GM18505 (cell line): Measurements from ENCODE around the gene B3GNT8.
"Not testable (repeated sequence)": the region's sequence is repeated elsewhere in the genome, so short reads cannot be mapped to it uniquely, and the experiment has no call there.

ENCODE experiments used
- ATAC-seq: cut with Tn5 transposase; IDR thresholded peaks from one replicate; pipeline ENCODE4 v1.9.1; 2021; ENCODE audit not compliant: unreplicated experiment
- POLR2A ChIP-seq: IDR thresholded peaks from 4 replicates; pipeline ENCODE4 v1.6.1; 2011; ENCODE audit warnings: borderline replicate concordance; ENCODE audit not compliant: insufficient read depth, insufficient read length; ENCODE audit errors: extremely low read depth

B3GNT8 gene

DNA sequence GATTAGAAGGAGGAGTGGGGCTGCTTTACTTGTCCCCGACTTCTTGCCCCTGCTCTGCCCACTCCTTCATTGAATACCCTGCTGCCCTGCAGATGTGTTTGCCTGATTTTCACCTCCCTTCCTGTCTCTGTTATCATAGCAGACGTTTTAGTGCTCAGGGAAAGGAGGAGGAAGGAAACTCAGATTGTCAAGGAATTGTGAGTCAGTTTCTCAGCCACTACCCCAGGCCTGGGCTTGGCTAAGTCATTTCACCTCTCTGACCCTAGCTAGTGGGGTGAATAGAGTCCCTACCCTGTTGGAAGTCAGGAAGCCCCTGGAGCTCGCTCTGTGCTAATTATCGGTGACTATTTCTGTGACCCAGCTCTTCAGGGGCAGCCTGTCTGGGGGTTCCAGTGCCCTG, 25.7 kb downstream of the B3GNT8 start:
- TF ChIP-seq POLR2A, result no peak
- ATAC-seq, result no peak

DNA sequence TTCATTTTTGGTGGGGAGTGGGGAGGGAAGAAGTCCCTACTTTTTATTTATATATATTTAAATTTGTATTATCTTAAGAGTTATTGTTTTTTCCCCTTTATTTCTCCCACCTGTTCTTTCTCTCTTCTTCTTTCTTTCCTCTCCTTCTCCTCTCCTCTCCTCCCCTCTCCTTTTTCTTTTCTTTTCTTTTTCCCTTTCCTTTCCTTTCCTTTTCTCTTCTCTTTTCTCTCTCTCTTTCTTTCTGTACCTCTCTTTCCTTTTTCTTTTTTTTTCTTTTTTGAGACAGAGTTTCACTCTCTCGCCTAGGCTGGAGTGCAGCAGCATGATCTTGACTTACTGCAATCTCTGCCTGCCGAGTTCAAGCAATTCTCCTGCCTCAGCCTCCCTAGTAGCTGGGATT, 27.6 kb downstream of the B3GNT8 start:
- TF ChIP-seq POLR2A, result no peak
- ATAC-seq, result no peak

GRCh38 chr19:41399091-41399490, 28.1 kb downstream of the B3GNT8 start:
- TF ChIP-seq POLR2A, result no peak
- ATAC-seq, result no peak

DNA sequence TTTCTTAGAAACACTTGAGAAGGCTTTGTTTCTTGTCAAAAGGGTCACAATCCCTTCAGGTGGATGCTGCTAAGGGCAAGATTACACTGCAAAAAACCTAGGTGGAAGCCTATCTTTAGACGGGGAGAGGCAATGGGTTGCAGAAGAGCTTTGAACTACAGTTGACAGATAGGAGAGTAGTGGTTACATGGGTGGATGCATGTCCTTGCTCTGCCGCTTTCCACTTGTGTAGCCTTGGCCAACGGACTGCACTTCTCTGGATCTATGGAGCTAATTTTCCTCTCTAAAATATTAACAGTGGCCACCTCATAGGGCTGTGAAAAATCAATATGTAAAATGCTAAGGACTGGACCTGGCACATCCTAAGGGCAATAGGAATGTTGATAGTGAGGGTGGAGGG, 28.6 kb downstream of the B3GNT8 start:
- no peak for TF ChIP-seq POLR2A
- ATAC-seq, result no peak

DNA sequence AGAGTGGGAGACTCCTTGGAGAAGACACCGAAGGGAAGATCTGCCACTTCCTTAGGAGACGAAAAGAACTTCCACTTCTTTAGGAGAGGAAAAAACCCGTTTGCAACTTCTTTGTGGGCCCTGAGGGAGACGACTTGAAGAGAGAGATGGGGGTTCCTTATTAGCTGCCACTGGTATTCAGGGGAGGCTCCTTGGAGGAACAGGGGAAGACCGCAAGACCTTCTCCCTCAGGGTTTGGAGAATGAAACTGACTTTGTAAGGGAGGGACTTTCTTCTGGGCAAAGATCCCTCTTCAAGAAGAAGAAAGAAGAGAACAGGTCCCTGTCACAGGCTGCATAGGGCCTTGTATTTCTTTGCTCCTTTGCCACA, 29.1 kb downstream of the B3GNT8 start:
- TF ChIP-seq POLR2A, result no peak
- no peak for ATAC-seq

DNA sequence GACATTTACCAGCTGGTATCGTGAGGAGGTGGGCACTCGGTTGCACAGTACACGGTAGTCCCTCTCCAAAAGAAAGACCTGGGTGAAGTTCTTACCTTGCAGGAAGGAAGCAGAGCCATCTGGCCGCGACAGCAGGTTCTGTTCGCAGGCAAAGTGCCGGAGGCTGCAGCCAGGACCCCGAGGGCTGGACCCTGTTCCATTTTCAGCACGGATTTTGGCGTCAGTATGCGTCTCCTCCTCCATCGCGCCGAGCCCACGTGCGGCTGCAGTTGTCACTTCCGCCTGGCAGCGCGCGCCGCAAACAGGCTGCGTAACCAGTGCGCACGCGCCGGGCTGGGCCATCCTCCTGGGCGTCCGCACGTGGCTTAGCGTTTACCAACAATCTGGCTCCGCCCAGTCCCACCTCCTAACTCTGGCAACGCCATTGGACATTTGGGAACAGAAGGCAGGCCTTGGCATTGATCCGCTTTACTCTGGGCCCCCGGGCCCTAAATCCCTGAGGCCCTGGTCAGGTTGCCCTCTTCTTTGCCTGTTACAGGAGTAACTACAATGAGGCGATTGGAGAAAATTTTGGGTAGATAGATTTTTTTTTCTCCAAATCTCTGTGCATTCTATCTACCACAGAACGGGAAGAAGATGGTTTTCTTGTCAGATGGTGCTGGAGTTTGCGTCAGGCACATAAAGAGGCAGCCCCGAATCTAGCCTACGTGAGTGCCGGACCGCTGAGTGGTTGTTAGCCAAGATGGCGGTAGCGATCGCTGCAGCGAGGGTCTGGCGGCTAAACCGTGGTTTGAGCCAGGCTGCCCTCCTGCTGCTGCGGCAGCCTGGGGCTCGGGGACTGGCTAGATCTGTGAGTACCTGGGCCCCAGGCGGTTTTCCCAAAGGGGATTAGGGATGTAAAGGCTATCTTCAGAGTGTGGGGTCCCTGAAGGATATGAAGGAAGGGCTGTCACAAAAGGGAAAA, 29.8 kb downstream of the B3GNT8 start, which contains the start of the genes BCKDHA and EXOSC5:
Gene BCKDHA (plus strand): TSS at position 733 of the 964 bp plus-strand sequence. CDS start 10 bp downstream, at position 743.
Gene EXOSC5 (minus strand): TSS at position 274 of the 964 bp plus-strand sequence. CDS start 31 bp downstream, at position 243.
- TF ChIP-seq POLR2A, result peak; percentile 65
- peak; percentile 77 for ATAC-seq

- ATAC-seq, result no peak
- no peak for TF ChIP-seq POLR2A
Measured at GRCh38 chr19:41395355-41395754, 31.8 kb downstream of the B3GNT8 start.

- TF ChIP-seq POLR2A, result no peak
- no peak for ATAC-seq
Measured at GRCh38 chr19:41392775-41393174, 34.4 kb downstream of the B3GNT8 start.

DNA sequence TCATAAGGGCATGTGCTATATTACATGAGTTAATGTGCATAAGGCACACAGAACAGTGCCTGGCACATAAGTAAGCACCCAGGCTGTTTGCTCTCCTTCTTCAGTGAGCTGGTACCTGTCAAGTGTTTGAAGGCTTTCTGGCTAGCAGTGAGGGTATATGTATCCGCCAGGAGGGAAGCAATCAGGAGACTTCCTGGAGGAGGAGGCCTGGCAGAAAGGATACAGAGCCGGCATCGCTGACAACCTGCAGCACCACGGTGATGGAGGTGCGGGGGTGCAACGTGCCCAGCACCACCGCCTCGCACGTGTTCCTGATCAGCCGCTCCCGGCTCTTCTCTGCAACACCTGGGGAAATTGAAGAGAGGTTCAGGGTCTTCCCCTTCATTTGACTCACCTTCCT, 35.6 kb downstream of the B3GNT8 start:
- no peak for ATAC-seq
- TF ChIP-seq POLR2A, result no peak

DNA sequence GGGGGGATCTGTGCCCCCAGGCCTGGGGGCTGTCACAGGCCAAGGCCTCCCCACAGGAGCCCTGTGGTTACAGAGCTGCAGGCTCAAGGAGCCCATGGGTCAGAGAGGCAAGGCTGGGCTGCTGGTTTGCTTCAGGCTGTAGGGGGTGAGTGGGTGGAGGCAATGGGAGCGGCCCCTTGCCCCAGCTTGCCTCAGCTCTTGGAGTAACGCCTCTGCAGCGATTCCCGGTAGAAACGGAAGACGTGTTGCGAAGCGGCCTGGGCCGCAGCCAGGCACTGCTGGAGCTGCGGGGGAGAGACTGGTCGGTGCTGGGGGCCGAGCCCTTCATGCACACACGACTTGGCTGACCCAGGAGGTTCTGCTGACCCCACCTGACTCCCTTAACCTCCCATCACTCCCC, 40.7 kb downstream of the B3GNT8 start:
- no peak for ATAC-seq
- no peak for TF ChIP-seq POLR2A

- TF ChIP-seq POLR2A, result no peak
- no peak for ATAC-seq
Measured at GRCh38 chr19:41384351-41384750, 42.8 kb downstream of the B3GNT8 start.

- ATAC-seq, result not testable (repeated sequence)
Measured at GRCh38 chr19:41381536-41381935, 45.6 kb downstream of the B3GNT8 start.

GRCh38 chr19:41377977-41378709, 49.0 kb downstream of the B3GNT8 start:
- TF ChIP-seq POLR2A, result no peak
- ATAC-seq, result peak; percentile 56

- no peak for TF ChIP-seq POLR2A
- ATAC-seq, result no peak
Measured at GRCh38 chr19:41376998-41377365, 50.2 kb downstream of the B3GNT8 start.

DNA sequence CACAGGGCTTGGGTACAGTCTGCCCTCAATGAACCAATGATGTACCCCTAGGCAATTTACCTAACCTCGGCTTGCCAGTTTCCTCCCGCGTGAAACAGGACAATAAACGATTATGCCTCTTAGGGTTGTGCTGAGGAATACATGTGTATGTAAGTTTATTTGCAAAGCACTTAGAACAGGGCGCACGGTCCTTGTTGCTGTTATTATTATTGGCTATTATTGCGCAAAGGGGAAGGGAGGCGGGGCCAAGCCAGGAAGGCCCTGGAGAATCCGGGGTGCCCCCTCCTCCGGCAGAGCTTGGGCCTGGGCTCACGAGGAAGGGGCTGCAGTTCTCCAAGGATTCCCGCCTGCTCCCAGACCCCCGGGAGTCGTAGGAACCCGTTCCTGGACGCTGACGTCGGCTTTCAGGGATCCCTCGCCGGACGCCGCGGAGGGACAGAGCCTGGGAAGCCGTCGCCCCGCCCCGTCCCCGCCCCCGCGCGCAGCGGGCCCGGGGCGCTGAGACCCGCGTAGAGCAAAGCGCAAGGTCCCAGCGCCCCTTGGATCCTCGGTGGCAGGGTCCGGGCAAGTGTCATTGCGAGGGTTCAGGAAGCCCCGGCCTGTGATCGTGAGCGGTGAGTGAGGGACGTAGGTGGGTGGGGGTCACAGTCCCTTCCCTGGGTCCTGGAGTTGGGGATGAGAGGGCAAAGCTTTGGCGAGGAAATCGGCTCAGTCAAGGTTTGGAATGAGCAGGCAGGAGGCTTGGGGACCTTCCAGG, 50.8 kb downstream of the B3GNT8 start, which contains the start of gene TMEM91:
Gene TMEM91 (plus strand): TSS at position 293 of the 757 bp plus-strand sequence. CDS start 1,777 bp downstream, outside the sequence.
- no peak for ATAC-seq
- no peak for TF ChIP-seq POLR2A
